NCI-H2196 treated with DMSO at 0.1 percent for 48 hours (cell line): ENCODE results near the gene SPPL2C.

Source experiments
- DNase-seq: peaks from one replicate; lab custom pipeline; 2025; ENCODE audit not compliant: unreplicated experiment; lab: John Stamatoyannopoulos, UW

Gene SPPL2C, protein sequence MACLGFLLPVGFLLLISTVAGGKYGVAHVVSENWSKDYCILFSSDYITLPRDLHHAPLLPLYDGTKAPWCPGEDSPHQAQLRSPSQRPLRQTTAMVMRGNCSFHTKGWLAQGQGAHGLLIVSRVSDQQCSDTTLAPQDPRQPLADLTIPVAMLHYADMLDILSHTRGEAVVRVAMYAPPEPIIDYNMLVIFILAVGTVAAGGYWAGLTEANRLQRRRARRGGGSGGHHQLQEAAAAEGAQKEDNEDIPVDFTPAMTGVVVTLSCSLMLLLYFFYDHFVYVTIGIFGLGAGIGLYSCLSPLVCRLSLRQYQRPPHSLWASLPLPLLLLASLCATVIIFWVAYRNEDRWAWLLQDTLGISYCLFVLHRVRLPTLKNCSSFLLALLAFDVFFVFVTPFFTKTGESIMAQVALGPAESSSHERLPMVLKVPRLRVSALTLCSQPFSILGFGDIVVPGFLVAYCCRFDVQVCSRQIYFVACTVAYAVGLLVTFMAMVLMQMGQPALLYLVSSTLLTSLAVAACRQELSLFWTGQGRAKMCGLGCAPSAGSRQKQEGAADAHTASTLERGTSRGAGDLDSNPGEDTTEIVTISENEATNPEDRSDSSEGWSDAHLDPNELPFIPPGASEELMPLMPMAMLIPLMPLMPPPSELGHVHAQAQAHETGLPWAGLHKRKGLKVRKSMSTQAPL

DNA sequence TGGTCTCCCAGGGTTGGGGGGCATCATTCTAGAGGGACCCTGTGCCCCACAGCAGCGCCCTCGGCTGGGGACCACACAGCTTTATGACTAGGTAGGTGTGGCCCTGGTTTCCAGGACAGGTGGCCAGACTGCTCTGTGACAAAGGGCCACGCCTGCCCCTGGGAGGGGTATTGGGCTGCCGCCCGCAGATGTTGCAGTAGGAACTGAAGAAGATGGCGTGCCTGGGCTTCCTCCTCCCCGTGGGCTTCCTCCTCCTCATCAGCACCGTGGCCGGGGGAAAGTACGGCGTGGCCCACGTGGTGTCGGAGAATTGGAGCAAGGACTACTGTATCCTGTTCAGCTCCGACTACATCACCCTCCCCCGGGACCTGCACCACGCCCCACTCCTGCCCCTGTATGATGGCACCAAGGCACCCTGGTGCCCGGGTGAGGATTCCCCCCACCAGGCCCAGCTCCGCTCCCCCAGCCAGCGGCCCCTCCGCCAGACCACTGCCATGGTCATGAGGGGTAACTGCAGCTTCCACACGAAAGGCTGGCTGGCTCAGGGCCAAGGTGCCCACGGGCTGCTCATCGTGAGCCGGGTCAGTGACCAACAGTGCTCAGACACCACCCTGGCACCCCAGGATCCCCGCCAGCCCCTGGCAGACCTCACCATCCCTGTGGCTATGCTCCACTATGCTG, at the start of gene SPPL2C:
Gene SPPL2C (plus strand): TSS at position 187 of the 681 bp plus-strand sequence. CDS start 26 bp downstream, at position 213.
- no peak for DNase-seq

DNA sequence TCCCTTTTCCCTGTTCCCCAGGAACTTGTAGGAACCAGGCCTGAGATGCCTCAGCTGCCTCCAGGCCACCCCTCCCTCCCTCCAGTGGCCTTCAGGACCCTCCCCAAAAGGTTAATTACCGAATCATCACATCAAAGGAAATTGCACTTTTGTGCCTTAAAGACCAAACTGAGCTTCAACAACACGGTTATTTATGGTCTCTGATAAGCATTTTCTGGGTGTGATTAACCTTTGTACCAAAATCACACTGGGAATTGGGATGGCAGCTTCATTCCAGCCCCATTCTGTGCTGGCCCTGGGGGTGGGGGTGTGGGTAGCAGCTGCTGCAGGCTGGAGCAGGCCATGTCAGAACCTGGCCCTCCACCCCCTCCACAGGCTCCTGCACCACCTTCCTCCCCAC, 43.9 kb upstream of the SPPL2C start:
- no peak for DNase-seq

DNA sequence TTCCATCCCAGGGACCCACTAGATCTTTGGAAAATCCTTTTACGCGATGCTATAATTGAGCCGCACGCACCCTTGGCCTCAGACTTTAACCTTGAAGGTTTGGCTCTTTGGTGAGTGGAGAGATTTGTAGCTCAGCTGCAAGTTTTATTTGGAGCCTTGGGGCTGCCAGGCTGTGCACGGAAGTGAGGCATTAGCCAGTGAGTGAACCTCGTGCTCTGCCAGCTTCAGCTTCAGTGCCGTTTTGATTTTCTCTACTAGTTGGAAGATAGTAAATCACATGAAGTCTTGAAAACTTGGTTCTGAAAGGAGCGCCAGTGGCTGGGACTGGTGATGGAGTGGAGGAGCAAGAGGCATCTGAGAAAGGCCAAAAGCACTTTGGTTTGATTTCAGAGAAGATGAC, 43.3 kb upstream of the SPPL2C start:
- DNase-seq, result no peak

DNA sequence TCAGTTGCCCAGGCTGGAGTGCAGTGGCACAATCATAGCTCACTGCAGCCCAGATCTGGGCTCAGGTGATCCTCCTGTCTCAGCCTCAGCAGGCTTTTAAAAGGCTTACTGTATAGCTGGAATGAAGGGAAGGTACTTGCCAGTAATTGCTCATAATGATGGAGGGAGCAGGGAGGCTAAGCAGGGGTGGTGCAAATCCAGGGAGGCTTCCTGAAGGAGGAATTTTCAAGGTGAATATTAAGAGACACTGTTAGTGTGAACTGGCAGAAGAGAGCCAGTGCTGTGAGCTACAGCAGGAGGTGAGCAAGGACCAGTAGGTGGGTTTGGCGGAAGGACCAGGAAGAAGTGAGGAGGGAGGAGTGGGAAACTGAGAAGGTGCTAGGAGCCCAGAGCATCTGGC, 35.8 kb upstream of the SPPL2C start:
- DNase-seq, result no peak

DNA sequence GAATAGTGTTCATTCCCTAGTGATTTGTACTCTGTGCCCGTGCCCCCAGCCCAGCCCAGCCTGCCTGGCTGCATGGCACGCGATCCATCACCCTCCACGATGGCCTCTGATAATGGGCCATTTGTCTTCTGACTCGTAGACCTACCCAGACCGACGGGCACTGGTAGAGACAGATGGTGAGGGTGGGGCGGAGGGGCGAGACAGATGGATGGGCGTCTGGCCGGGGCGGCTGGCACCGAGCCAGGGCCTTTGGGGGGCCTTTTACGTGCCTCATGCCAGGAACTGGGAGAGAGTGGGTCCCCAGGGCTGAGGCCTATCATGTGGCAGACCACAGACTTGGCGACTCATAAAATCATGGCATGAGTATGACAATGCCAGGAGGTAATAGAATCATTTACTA, 35.2 kb upstream of the SPPL2C start:
- no peak for DNase-seq

DNA sequence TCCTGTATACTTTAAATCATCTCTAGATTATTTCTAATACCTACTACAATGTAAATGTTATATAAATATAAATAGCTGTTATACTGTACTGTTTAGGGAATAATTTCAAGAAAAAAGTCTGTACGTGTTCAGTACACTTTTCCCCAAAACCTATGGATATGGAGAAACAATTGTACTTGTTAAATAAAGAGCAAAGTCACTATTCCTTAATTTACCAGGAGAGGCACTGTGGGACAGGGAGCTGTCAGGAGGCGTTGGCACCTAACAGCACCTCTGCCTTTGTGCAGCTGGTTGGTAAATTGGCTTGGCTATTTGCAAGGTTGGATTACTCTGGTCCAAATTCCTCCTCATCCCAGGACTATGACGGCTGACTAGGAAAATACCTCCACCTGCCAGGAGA, 32.6 kb upstream of the SPPL2C start:
- DNase-seq, result no peak

DNA sequence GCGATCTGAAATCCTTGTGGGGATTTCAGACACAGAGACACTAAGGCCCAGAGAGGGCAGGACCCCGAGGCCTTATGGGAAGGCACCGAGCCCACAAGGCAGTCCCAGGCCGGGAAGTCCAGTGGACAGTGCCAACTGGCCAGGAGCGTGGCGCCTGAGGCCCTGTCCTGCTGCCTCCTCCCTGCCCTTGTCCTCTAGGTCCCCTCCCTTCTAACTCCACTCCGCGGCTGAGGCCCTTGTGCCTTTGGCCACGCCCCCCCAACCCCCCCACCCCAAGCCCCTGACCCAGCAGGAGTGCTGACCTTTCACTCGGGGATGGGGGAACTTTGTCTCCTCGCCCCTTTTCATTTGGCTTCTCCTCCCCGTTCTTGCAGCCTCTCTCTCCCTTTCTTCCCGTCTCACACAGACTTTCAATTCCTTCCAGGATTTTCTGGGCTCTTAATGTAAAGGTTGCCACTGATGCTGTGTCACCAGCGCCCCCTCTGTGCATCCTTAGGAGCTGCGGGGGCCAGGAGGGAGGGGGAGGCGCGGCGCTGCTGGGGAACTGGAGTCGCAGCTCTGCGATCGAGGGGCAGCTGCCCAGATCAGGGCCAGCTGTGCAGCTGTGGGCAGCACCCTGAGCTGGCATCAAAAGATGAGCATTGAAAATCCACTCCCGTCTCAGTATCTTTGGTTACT, 31.5 kb upstream of the SPPL2C start:
- DNase-seq, result no peak

DNA sequence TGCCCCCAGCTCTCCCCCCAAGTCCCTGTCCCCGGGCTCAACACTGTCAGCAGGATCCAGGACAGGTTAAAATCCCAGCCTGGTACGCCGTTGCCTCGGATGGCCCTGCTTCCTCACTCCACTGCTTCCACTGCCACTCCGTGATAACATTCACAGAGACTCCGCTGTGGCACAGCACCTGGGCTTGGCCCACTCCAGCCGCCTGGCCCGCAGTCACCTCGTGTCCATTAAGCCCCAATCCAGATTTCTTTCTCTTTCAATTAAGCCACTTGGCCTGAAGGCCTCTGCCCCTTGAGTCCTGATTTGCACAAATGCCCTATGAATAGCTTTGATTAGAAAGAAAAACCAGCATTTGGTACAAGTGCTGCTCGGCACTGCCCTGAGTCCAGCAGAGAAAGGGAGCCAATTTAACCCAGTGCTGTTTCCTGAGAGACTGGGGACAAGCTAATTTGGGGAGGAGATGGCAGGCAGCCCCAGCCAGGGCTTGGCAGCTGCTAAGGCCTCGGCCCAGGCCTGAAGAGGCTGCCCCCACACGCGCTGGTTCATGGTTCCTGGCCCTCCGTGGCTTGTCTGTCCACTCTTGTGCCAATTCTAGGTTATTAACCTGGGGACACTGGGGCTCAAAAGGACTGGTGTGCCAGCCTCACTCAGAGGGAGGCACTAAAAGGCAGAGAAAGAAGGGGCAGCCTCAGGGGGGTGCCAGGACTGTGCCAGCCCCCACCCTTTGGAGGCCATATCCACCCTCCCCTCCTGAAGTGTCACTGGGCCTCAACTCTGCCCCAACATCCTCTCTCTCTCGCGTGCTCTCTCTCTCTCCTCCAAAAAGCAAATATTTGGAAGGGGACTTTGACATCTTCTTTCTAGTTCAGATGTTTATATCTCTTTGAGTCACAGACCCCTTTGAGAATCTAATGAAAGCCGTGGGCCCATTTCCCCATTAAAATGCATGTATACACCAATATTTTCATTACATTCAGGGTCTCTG, 29.8 kb upstream of the SPPL2C start:
- DNase-seq, result no peak

DNA sequence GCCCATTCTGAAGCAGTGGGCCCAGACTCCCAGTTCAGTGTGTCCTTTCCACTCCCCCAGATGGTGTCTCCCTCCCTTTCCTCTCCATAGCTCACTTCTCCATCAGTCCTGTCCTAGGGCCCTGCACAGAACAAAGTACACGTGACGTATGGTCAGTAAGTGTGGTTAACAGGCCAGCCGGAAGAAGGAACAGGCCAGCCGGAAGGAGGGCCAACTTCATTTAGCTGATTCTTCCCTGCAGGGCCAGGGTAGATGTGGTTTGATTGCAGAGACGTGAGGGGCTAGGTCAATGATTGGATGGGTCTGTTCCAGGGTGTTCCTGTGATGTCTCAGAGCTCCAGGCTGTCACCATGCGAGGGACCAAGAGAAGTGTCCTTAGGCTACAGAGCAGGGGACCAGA, 28.9 kb upstream of the SPPL2C start:
- no peak for DNase-seq

DNA sequence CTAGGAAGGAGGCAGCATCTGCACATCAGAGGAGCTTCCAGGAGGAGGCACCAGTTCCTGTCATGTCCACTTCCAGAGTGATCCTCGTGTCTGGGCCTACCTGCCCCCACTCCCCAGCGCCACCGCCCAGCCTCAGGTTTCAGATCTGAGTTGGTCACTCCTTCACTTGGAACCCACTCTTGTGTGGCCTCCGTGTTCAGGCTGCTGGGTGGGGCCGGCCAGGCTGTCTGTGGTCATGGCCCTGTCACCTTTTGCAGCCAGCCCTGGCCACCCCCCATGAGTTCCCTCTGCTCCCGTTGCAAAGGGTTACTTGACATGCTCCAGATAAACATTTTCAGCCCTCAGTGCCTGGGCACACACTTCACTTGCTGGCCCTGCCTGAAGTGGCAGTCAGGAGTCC, 26.6 kb upstream of the SPPL2C start:
- DNase-seq, result no peak

DNA sequence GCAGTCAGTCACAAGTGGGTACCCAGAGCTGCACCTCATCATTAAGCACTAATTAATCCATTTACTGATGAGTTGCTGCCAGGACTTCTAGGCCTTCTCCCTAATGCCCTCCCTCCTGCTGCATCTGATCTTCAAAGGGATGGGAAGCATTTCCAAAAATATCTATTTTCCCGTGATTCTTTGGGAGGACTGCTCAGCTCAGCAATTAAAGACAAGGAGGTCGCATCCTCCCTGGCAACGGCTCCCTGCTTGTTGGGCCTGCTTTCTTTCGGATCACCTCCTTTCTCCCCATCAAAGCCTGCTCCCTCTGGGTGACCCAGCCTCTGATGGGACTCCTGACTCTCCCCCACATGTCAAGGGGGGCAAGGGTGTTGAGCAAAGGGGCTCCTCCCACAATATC, 26.0 kb upstream of the SPPL2C start:
- DNase-seq, result no peak

DNA sequence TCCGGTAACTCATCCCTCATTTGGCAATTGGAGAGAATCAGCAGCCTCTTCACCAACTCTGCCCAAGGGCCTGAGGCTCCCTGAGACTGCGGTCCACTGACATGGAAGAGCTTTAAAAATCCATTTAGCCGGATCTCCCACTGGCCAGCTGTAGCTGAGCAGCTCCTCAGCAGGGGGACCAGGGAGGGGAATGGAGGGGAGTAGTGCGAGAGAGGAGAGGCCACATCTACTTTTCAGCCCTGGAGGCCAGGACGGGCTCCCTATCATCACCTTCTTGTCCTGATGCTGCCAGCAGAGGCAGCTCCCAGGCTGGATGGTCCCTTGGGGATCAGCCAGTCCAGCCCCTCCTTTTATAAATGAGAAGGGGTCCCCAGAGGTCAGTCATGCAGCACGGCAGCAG, 25.0 kb upstream of the SPPL2C start:
- no peak for DNase-seq

DNA sequence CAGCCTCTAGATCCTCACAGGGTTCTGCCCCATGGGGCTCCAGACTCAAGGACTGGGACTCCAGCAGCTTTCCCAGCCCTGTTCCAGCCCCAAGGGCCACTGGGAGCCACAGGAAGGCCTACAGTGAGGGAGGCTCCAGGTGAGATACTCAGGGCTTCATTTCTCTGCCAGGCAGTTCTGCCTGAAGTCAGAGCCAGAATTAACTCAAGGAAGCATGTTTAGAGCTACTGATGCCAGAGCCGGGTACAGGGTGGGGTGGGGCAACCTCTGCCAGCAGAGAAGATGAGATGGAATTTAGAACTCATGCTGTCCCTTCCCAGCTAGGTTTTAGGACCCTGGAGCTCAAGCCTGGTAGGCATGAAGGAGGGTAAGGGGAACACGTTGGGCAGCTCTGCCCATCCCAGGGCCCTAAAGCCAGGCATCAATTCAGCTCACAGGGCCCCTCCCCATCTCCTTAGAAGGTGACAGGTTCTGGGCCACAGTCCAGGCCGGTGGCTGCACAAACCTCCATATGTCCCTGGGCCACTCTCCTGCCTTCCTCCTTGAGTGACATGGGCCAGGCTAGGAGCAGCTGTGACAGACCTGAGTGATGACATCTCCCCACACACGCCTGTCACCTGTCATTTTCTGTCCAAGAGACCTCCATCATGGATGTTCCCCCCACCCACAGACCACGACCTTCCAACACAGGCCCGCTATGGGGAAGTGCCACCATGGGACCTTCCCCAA, 24.5 kb upstream of the SPPL2C start:
- DNase-seq, result no peak

DNA sequence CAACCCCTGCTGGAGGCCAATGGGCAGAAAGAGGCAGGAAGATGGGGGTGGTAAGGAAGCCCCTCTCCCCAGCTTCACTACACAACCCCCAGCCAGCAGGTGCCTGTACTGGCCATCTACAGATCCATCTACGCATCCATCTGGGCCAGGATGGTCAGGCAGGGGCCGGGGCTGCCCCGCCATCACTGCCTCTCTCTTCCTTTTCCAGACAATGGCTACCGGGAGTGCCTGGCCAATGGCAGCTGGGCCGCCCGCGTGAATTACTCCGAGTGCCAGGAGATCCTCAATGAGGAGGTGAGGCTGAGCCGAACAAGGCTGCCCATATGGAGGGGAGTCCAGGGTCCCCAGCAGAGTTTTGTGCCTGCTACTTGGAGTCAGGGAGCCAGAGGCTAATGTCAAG, 23.5 kb upstream of the SPPL2C start:
- no peak for DNase-seq

DNA sequence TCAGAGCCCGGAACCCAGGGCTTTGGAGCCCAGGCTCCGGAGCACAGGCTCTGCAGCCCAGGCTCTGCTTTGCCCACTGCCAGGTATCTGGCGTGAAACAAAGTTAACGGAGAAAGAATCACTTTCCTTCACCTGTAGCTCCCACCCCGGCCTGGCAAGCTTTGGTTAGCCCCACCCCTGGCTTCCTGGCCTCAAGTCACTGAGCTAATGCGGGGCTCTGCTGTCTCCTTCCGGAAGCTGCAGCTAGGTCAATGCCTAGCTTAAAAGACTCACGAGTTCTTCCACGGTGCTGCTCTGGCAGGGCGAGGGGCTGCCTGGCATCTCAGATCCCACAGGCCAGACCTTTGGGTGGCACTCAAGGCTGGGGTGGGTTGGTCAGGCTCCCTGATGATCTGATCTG, 21.1 kb upstream of the SPPL2C start:
- no peak for DNase-seq

DNA sequence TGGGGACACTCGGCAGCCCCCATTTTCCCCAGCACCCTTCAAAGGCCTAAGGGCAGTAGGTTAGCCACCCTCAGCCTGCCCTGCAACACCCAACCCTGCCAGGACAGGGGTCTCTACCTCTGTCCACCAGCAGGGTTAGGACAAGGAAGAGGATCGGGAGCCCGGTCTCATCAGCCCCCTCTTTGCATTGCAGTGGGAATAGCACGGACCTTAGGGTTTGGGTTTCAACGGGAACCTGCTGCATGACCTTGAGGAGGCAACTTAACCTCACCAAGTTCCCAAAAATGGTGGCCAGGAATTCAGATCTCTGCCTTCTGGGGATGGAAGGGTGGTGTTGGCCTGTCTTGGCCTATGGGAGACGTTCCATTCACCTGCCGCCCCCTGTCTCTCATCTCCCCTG, 20.2 kb upstream of the SPPL2C start:
- no peak for DNase-seq

DNA sequence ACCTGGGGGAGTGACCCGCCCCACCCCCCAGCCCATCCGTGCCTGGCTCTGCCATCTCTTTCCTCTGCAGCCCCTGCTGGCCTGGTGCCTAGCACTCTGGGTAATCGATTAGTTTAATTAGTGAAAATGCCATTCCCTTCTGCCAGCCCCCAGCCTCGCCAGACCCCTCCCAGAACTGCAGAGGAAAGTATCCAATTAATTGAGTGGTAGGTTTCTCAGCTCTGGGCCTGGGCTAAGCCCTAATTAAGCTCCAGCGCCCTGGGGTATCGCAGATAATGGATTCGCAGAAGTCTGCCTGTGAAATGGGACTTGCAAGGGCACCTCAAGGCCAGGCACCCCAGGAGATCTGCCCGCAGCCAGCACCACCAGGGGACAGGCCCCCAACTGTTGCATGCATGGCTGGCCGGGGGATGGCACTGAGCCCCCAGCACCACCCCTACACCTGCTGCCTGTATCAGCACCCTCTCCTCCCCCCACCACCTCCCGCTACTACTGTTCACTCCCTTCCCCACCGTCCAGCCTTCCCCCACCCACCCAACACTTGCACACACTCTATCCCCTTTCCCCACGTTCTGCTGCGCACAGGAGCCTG, 19.7 kb upstream of the SPPL2C start:
- DNase-seq, result no peak

DNA sequence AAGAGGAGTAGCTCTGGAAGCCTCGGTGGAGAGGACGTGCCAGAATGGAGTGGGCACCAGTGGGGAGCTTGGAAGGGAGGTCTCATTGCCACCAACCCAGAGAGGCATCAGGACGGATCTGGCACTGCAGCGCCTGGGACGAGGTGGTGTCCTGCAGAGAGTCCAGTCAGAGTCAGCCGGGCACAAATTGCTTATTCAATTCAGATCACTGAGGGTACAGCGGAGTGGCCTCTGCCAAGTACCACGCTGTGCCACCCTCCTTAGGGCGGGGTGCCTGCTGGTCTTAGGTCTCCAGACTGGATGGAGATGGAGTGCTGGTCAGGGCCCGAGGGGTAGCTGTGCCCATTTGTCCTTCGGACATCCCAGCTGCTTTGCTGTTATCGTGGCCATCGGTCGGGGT, 18.9 kb upstream of the SPPL2C start:
- no peak for DNase-seq

DNA sequence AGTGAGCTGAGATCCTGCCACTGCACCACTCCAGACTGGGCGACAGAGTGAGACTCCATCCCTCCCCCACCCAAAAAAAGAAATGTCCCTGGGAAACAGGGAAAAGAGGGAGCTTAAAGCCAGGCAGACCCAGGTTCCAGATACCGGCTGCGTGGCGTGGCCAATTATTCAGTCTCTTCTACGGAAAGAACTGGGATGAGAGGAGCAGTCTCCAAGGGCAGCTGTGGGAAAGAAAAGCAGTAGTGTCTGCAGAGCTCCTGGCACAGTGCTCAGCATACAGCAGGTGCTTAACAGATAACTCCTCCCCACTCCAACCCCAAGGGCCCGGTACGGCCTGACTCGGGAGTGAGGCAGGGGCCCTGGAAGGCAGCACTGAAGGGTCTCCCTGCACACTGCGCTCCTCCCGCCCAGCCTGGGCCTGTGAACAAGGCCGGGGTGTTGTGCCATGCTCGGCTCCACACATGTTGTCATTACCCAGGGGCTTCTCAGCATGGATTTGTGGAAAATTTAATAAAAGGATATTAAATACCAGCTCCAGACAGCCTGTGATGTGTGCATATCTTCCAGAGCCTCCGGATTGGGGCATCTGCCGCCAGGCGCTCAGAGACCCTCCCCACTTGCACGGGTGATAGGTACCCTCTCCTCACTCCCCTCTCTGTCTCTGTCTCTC, 17.6 kb upstream of the SPPL2C start:
- no peak for DNase-seq
